GM12891 (cell line): ENCODE measurements around the gene ZFP36L2.

Source experiments
- POLR2A ChIP-seq: IDR thresholded peaks from 2 replicates; pipeline ENCODE4 v1.6.1; 2011; ENCODE audit warnings: low read depth, low read length, control low read depth
- POLR2AphosphoS5 ChIP-seq: IDR thresholded peaks from 2 replicates; pipeline ENCODE4 v1.6.1; 2011; ENCODE audit warnings: low read depth, low read length, control low read depth
- SPI1 ChIP-seq: IDR thresholded peaks from 2 replicates; pipeline ENCODE4 v1.6.1; 2011; ENCODE audit warnings: low read depth, low read length, control low read depth
- TAF1 ChIP-seq: IDR thresholded peaks from 2 replicates; pipeline ENCODE4 v1.6.1; 2011; ENCODE audit warnings: low read depth, low read length, control low read depth

- TF ChIP-seq SPI1 (no peak), POLR2AphosphoS5 (no peak), POLR2A (no peak), TAF1 (no peak)
These were observed 25.4 kb downstream of the ZFP36L2 start for GRCh38 chr2:43201016-43201415.
